Measurements from ENCODE around the gene WNT9B.
"Not testable (repeated sequence)": the region's sequence is repeated elsewhere in the genome, so short reads cannot be mapped to it uniquely, and the experiment has no call there.

WNT9B gene

GRCh38 chr17:46911311-46911710 lies 59.9 kb downstream of the WNT9B start:
- DNase-seq (ENCODE audit: low spot score) = no peak

GRCh38 chr17:46915596-46915995 lies 64.2 kb downstream of the WNT9B start:
- DNase-seq (ENCODE audit: low spot score) = no peak

GRCh38 chr17:46916211-46916610 lies 64.8 kb downstream of the WNT9B start:
- no peak for DNase-seq (ENCODE audit: low spot score)

- DNase-seq (ENCODE audit: low spot score) = no peak
Measured at GRCh38 chr17:46916623-46917022, 65.2 kb downstream of the WNT9B start.

- no peak for DNase-seq (ENCODE audit: low spot score)
Measured at GRCh38 chr17:46917041-46917440, 65.7 kb downstream of the WNT9B start.

GRCh38 chr17:46917516-46917915 lies 66.1 kb downstream of the WNT9B start:
- no peak for DNase-seq (ENCODE audit: low spot score)

- DNase-seq (ENCODE audit: low spot score) = not testable (repeated sequence)
Measured at GRCh38 chr17:46921962-46922361, 70.6 kb downstream of the WNT9B start.

- DNase-seq (ENCODE audit: low spot score) = no peak
Measured at GRCh38 chr17:46922487-46922803, 71.1 kb downstream of the WNT9B start.

- DNase-seq (ENCODE audit: low spot score) = peak; percentile 98
Measured at GRCh38 chr17:46922804-46923635, 71.6 kb downstream of the WNT9B start, which contains the start of gene GOSR2. TSS of gene GOSR2 (plus strand) at chr17:46923160. CDS start at chr17:46923193, 33 bp downstream.

GRCh38 chr17:46925185-46925868 lies 73.9 kb downstream of the WNT9B start:
- no peak for DNase-seq (ENCODE audit: low spot score)

- no peak for DNase-seq (ENCODE audit: low spot score)
Measured at GRCh38 chr17:46928467-46929261, 77.3 kb downstream of the WNT9B start.

- DNase-seq (ENCODE audit: low spot score) = no peak
Measured at GRCh38 chr17:46929413-46929812, 78.0 kb downstream of the WNT9B start.

GRCh38 chr17:46930051-46930450 lies 78.7 kb downstream of the WNT9B start:
- DNase-seq (ENCODE audit: low spot score) = no peak

- no peak for DNase-seq (ENCODE audit: low spot score)
Measured at GRCh38 chr17:46931596-46931995, 80.2 kb downstream of the WNT9B start.

GRCh38 chr17:46935658-46936266 lies 84.4 kb downstream of the WNT9B start:
- no peak for DNase-seq (ENCODE audit: low spot score)
